GM18505 (cell line): ENCODE data around the gene PRPF8.

Experiments used
- ATAC-seq: cut with Tn5 transposase; IDR thresholded peaks from one replicate; pipeline ENCODE4 v1.9.1; 2021; ENCODE audit not compliant: unreplicated experiment
- POLR2A ChIP-seq: IDR thresholded peaks from 4 replicates; pipeline ENCODE4 v1.6.1; 2011; ENCODE audit warnings: borderline replicate concordance; ENCODE audit not compliant: insufficient read depth, insufficient read length; ENCODE audit errors: extremely low read depth

PRPF8 gene

DNA sequence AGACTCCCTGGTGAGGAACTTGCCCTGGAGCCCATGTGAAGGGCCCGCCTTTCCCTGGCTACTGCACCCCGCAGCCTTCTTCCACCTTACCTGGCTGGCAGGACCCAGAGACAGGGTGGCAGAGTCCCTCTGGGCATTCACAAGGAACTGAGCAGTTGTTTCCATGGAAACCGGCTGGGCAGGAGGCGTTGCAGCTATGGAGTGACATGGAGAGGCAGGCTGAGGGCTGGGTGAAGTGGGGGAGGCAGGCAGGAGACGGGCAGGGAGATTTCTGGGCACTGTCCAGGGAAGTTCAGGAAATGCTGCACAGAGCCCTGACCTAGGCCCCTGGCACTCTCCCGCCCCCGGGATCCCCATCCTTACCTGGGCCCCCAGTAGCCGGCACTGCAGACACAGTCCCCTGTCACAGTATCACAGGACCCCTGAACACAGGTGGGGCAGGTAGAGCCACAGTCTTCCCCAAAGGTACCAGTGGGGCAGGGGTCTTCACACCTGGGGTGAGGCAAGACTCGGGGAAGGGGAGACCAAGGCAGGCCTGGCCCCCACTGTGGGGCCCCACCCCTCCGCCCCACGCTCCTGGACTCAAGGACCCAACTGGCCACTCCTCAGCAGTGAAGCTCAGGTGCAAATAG lies 45.0 kb downstream of the PRPF8 start:
- no peak for TF ChIP-seq POLR2A
- ATAC-seq, result no peak

DNA sequence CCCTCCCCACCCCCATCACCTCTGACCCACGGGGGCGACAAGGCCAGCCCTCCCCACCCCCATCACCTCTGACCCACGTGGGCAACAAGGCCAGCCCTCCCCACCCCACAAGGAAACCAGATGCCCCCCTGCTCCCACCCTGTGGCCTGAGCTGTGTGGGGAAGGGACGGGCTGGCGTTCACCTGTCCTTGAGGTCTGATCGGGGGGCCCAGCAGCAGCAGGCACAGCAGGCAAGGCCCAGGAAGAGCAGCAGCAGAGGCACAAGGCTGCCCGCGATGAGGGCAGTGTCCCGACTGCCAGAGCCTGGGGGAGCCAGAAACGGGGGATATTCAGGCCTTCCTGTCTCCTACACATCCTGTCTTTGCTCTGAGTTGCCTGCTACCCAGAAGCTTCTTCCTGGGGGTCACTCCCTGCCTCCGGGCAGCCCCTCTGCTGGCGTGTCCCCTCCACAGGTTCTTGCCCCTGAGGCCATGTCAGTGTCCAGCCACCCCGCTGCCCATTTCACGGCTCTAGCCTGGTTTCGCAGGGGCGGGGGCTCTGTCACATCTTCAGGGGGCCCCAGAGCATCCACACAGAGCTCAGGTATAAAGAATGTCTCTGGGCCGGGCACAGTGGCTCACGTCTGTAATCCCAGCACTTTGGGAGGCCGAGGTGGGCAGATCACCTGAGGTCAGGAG lies 45.9 kb downstream of the PRPF8 start:
- no peak for ATAC-seq
- TF ChIP-seq POLR2A, result no peak

DNA sequence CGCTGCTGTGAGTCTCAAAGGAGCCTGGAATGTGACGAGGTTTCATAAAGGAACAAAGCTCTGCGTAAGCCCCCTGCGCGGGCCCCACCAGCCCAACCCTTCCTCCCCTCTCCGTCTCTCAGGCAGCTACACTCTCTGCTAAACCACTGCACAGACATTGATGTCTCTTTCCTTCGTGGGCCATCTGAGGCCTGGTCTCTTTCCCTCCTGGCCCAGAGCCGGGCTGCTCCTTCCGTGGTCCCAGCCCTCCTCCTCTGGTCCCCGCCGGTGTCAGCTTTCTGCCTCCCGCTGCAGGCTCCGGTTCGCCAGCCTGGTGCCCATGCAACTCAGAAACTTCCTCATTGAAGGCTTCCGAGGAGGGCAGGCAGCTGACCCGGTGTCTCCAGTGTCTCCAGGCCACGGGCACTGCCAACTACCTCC lies 46.5 kb downstream of the PRPF8 start:
- ATAC-seq, result no peak
- TF ChIP-seq POLR2A, result no peak

DNA sequence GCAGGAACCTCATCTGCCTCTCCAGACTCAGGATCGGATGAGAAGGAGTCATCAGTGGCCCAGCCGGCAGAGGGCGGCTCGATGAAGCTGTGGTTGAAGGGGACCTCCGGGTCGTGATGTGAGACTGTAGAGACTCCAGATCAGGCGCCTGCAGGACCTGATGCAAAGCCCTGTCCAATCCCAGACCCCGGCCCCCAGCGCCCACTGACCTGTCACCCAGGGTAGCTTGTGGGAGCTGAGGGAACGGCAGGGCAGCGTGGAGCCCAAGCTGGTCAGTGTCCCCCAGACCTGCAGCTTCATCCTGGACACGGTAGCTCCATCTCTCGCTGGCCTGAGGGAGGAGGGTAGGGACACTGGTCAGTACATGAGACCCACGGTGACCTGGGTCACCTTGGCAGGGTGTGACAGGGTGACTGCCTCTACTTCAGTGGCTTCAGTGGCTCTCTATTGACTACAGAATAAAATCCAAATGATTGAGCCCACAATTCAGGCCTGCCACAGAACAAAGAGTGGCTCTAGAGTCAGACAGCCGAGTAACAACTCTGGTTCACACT lies 47.9 kb downstream of the PRPF8 start:
- no peak for ATAC-seq
- TF ChIP-seq POLR2A, result no peak

- ATAC-seq, result no peak
- TF ChIP-seq POLR2A, result no peak
These were observed 48.8 kb downstream of the PRPF8 start for GRCh38 chr17:1635675-1636465.

DNA sequence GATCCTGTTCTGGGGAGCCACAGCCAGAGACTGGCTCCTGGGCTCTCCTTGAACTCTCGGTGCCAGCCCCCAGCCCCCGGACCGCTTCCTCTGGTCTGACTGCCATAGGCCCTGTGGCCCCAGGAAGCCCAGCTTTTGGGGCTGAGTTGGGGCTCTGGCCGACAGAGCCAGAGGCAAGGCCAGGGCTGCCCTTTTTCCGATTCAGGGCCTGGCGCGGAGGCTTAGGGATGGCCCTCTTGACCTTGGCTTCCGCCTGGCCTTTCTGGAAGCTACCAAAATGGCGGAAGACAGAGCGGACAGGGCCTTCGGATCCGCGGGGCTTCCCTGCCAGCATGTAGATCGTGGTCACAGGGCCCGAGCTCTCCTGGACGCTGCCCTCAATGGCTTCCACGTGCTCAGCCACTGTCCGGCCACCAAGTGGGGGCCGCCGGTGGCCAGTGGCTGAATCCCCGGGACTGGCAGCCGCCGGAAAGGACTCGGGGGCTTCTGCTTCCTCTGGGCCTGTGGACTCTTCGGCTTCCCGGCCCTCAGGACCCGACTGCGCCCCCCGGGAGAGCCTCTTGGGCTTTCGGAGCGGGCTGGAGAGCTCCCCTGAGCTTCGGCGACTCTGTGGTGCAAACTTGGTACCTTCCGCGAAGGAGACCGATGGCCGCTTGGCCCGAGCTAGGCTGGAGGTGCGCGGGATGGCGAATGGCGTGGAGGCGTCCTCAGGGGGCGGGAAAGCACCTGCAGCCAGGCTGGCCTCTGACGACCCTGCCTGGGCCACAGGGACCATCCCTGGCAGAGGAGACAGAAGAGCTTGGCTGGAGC lies 49.6 kb downstream of the PRPF8 start:
- TF ChIP-seq POLR2A, result no peak
- no peak for ATAC-seq

- no peak for ATAC-seq
- TF ChIP-seq POLR2A, result no peak
These were observed 54.0 kb downstream of the PRPF8 start for GRCh38 chr17:1630662-1631061.

GRCh38 chr17:1629504-1630310 lies 55.0 kb downstream of the PRPF8 start:
- no peak for ATAC-seq
- peak; percentile 26 for TF ChIP-seq POLR2A

GRCh38 chr17:1628856-1629503 lies 55.7 kb downstream of the PRPF8 start:
- peak; percentile 52 for TF ChIP-seq POLR2A
- peak; percentile 49 for ATAC-seq

- peak; percentile 48 for ATAC-seq
- TF ChIP-seq POLR2A, result no peak
These were observed 56.4 kb downstream of the PRPF8 start, which contains the start of gene SLC43A2 for GRCh38 chr17:1627982-1628855. Gene SLC43A2, minus strand, starts transcription at chr17:1628834. Its CDS starts 960 bp downstream, at chr17:1627874.
